Tibial nerve (tissue), 4 donors: Measurements from ENCODE around the gene AVPR1B. TPM values are rescaled to one million over a fixed set of nuclear protein-coding genes. Genes with fewer than 3 reads are reported as not detected.

Experiments
- DNase-seq, 2 donors: peaks; one replicate each; pipeline ENCODE4 v3.0.0-alpha.2; 2019; ENCODE audit warnings: low spot score in 2 of 2
- H3K27ac ChIP-seq, 4 donors: fragments of 200-600 bp; sonication (generic) in 3 of 4; one replicate each; pipeline ENCODE4 v1.5.1; 2017 to 2019; ENCODE audit warnings: mild to moderate bottlenecking in 1 of 4
- H3K27me3 ChIP-seq, 2 donors: fragments of 200-600 bp; sonication (generic) in 1 of 2; one replicate each; pipeline versions ENCODE4 v1.5.1 to v1.6.0; 2017 to 2019
- H3K36me3 ChIP-seq, 3 donors: fragments of 200-600 bp; sonication (generic); one replicate each; pipeline ENCODE4 v1.5.1; 2018 to 2019
- H3K4me1 ChIP-seq, 4 donors: fragments of 200-600 bp; sonication (generic) in 3 of 4; one replicate each; pipeline ENCODE4 v1.5.1; 2017 to 2019
- H3K4me3 ChIP-seq, 4 donors: fragments of 200-600 bp; sonication (generic) in 3 of 4; one replicate each; pipeline ENCODE4 v1.5.1; 2017 to 2019; ENCODE audit warnings: mild to moderate bottlenecking in 1 of 4, moderate library complexity in 1 of 4
- H3K9me3 ChIP-seq, 4 donors: fragments of 200-600 bp; sonication (generic) in 3 of 4; one replicate each; pipeline ENCODE4 v1.5.1; 2017 to 2019
- EP300 ChIP-seq, 2 donors: sonication (generic); formaldehyde crosslinking; IDR thresholded peaks; one replicate each; pipeline ENCODE4 v1.6.1; 2017; ENCODE audit warnings: antibody characterized with exemption in 2 of 2, mild to moderate bottlenecking in 1 of 2
- POLR2A ChIP-seq, 2 donors: fragments of 450-650 bp; IDR thresholded peaks; one replicate each; pipeline ENCODE4 v1.6.1; 2017; ENCODE audit warnings: antibody characterized with exemption in 2 of 2, mild to moderate bottlenecking in 2 of 2, moderate library complexity in 2 of 2
- WGBS, 2 donors: methylation state at CpG; one replicate each; pipeline ENCODE4 v1.1.5; 2018; 5-methylcytosine and 5-hydroxymethylcytosine counted together
- total RNA-seq, 4 donors: library from RNA; depleted of rRNA; stranded (reverse); fragments of >200 nt; gene quantifications; one replicate each; pipeline ENCODE4 v1.1.0, GENCODE V29; 2016
- TF ChIP-seq, protein P1 (sequence below), 5 experiments: fragments of 200-600 bp in 3 of 5; fragments of 450-650 bp in 2 of 5; sonication (generic) in 3 of 5; IDR thresholded peaks; one replicate each; pipeline ENCODE4 v1.5.1; 2016 to 2019; ENCODE audit warnings: antibody characterized with exemption in 5 of 5, mild to moderate bottlenecking in 3 of 5, moderate library complexity in 2 of 5

The AVPR1B gene, protein sequence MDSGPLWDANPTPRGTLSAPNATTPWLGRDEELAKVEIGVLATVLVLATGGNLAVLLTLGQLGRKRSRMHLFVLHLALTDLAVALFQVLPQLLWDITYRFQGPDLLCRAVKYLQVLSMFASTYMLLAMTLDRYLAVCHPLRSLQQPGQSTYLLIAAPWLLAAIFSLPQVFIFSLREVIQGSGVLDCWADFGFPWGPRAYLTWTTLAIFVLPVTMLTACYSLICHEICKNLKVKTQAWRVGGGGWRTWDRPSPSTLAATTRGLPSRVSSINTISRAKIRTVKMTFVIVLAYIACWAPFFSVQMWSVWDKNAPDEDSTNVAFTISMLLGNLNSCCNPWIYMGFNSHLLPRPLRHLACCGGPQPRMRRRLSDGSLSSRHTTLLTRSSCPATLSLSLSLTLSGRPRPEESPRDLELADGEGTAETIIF
- not detected for total RNA-seq

DNA sequence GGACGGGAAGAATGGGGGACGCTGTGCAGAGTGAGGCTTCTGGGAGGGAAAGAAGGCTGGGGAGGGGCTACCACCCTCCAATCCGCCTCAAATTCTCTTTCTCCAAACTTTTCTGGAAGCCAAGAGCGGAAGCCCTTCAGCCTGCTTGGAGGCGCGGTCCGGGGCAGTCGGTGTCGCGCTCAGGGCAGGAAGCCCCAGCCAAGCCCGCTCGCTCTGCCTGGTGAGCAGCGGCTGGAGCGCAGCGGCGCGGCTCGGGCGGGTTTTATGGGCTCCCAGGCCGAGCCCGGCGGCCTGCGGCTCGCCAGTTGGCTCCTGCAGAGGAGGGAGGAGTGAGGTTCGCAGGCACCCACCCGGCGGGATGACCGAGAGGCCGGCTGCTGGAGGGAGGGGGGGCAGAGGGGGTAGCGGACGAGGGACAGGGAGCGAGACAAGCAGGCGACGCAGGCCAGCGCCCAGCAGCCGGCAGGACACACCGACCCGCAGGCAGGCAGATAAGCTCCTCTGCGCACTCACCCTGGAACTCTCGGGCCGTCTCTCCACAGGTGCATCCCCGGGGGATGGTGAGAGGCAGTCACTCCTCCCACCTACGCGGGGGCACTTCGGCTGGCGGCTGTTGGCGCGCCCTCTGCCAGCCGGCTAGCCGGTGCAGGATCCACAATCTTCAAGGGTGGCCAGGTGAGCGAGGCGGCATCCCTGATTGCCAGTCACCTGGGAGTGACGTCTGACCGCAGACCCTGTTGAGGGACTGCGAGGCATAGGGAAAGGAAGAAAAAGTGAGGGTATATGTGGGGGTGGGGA lies at the start of gene AVPR1B:
AVPR1B (minus strand) TSS at position 238 of the 798 bp plus-strand sequence. CDS start 498 bp downstream, outside the sequence.
- DNase-seq, result no peak
- TF ChIP-seq EP300 (IDR thresholded peaks at IDR 0.05) (no peak), POLR2A (IDR thresholded peaks at IDR 0.05) (no peak)
- TF ChIP-seq, protein P1, sequence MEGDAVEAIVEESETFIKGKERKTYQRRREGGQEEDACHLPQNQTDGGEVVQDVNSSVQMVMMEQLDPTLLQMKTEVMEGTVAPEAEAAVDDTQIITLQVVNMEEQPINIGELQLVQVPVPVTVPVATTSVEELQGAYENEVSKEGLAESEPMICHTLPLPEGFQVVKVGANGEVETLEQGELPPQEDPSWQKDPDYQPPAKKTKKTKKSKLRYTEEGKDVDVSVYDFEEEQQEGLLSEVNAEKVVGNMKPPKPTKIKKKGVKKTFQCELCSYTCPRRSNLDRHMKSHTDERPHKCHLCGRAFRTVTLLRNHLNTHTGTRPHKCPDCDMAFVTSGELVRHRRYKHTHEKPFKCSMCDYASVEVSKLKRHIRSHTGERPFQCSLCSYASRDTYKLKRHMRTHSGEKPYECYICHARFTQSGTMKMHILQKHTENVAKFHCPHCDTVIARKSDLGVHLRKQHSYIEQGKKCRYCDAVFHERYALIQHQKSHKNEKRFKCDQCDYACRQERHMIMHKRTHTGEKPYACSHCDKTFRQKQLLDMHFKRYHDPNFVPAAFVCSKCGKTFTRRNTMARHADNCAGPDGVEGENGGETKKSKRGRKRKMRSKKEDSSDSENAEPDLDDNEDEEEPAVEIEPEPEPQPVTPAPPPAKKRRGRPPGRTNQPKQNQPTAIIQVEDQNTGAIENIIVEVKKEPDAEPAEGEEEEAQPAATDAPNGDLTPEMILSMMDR (IDR thresholded peaks at IDR 0.05), result no peak
- no peaks in the 10 kb centered on the region for H3K36me3 ChIP-seq
- H3K4me3 ChIP-seq, result peak within 1 kb of the TSS; percentile 20 to 48 (median 32)
- H3K27ac ChIP-seq, result no peak within 1 kb of the TSS
- WGBS, 2 donors, result 2% methylated on average over 51 to 55 of the region's 55 CpGs
- H3K4me1 ChIP-seq, result peaks cover 0 to 16% (median 9%) of the 10 kb centered on the region in 4 donors
- H3K9me3 ChIP-seq, result peaks cover 0 to 17% (median 0%) of the 10 kb centered on the region in 4 donors
- peaks cover 0 to 29% of the 10 kb centered on the region in 2 donors for H3K27me3 ChIP-seq

DNA sequence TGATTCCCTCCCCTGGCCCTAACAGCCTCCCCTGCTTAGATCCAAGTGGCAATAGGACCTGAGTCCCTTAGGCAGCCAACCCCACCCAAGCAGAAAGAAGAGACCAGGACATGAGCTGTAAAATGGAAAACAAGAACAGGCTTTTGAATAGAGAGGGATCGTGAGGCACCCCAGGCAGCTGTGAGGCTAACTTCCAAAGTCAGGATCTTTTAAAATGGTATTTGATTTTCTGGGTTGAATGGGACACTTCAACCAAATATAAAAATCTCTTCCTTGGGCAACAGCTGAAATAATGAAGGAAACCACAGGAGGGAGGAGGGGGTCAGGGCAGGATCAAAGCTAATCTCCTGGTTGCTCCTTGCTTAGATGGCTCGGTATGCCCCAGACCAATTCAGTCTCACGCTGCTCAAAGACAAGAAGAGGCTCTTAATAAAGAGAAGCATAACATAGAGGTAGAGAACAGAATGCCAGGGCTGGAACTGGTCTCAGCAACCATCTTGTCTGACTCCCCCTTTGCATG lies 28.6 kb upstream of the AVPR1B start:
- no peak for TF ChIP-seq EP300 (IDR thresholded peaks at IDR 0.05)
- TF ChIP-seq, protein P1 (IDR thresholded peaks at IDR 0.05), result no peak
- TF ChIP-seq POLR2A (IDR thresholded peaks at IDR 0.05), result no peak
- 41% methylated on average over 3 of the region's 3 CpGs for WGBS, 2 donors
- H3K4me1 ChIP-seq, result no peaks in the 10 kb centered on the region
- H3K36me3 ChIP-seq, result no peaks in the 10 kb centered on the region
- H3K27me3 ChIP-seq, result peaks cover 0 to 9% of the 10 kb centered on the region in 2 donors
- no peak overlapping the region for H3K27ac ChIP-seq
- H3K9me3 ChIP-seq, result peaks cover 0 to 2% (median 0%) of the 10 kb centered on the region in 4 donors
- no peak overlapping the region for H3K4me3 ChIP-seq
- no peak for DNase-seq

DNA sequence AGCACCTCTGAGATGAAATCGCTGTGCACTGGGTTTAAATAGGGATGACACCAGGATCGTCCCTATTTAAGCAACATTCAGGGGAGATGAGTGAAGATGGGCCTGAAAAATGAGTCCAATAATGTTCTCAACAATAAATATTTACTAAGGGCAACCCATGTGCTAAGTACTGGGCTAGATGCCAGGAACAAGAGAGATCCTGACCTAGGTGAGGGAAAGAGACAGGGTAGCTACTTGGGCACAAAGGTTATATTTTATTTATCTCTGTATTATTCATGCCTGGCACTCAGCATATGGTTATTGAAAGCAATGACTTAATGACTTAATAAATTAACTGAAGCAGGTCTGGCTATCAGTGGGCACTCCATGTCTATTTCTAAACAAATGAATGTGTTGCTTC lies 27.4 kb upstream of the AVPR1B start:
- no peak overlapping the region for H3K27ac ChIP-seq
- 74 to 83% methylated on average over 2 of the region's 2 CpGs for WGBS, 2 donors

DNA sequence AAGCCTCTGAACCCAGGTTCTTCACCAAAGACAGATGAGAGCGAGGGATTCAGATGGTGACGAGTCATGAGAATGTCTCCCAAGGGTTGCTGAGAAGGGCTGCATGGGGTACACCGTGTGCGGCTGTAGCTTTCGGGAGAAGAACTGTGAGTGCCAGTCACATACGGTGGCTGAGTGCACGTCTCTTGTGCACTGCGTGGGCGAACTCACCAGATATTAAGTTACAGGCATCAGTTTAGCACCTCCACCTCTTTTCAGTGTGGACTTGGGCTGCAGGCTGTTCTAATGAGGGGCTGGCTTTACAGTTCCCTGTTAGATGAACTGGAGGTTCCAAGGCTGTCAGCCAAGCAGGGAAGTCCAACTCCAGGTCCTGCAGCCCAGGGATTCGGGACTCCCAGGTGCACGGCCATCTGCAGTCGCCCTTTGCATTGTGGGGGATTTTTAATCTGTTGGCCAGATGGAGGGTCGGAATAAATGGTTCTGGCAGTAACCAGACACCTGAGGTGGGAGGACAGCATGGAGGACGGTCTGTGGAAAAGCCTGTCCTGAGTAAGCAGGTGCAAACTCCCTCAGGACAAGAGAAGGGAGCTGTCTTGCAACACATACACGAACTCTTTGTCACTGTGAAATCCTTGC lies 26.5 kb upstream of the AVPR1B start:
- WGBS, 2 donors, result 67 to 78% methylated on average over 15 of the region's 15 CpGs
- no peak for DNase-seq
- peaks cover 0 to 13% of the 10 kb centered on the region in 2 donors for H3K27me3 ChIP-seq

More for the DNA sequence above, 27.4 kb upstream of the AVPR1B start:
- Histone ChIP-seq H3K4me1 (no peaks in the 10 kb centered on the region), H3K9me3 (peaks cover 0 to 2% (median 0%) of the 10 kb centered on the region in 4 donors), H3K4me3 (no peak overlapping the region), H3K27me3 (peaks cover 0 to 10% of the 10 kb centered on the region in 2 donors), H3K36me3 (no peaks in the 10 kb centered on the region)
- DNase-seq, result no peak
- TF ChIP-seq POLR2A (IDR thresholded peaks at IDR 0.05), result no peak
- TF ChIP-seq, protein P1 (IDR thresholded peaks at IDR 0.05), result no peak
- TF ChIP-seq EP300 (IDR thresholded peaks at IDR 0.05), result no peak

More for the DNA sequence above, 26.5 kb upstream of the AVPR1B start:
- TF ChIP-seq, protein P1 (IDR thresholded peaks at IDR 0.05), result no peak
- TF ChIP-seq POLR2A (IDR thresholded peaks at IDR 0.05) (no peak), EP300 (IDR thresholded peaks at IDR 0.05) (no peak)
- no peak overlapping the region for H3K4me3 ChIP-seq
- H3K4me1 ChIP-seq, result no peaks in the 10 kb centered on the region
- no peaks in the 10 kb centered on the region for H3K36me3 ChIP-seq
- H3K9me3 ChIP-seq, result no peaks in the 10 kb centered on the region
- no peak overlapping the region for H3K27ac ChIP-seq
